PC-3 (cell line): ENCODE data around the gene ZDHHC8. TPM values are rescaled to one million over a fixed set of nuclear protein-coding genes. Genes with fewer than 3 reads are reported as not detected.

Experiments
- ATAC-seq: fragments of 200-7000 bp; cut with Tn5 transposase; 2 replicates; pipeline ENCODE4 v1.9.1; 2020; ENCODE audit warnings: mild to moderate bottlenecking, moderate library complexity
- BruUV-seq: library from RNA; stranded (reverse); fragments of 400-500 nt; replicated peaks from 2 replicates; lab custom pipeline; 2021; lab: Mats Ljungman, UMichigan
- CTCF ChIA-PET: fragments of 300-600 bp; sonication (Branson Sonifier 250); formaldehyde crosslinking; loops from one replicate; lab custom pipeline; 2022; ENCODE audit warnings: antibody characterized with exemption; lab: Charles Lee
- POLR2A ChIA-PET: fragments of 300-600 bp; sonication (Branson Sonifier 250); formaldehyde crosslinking; loops from one replicate; lab custom pipeline; 2022; ENCODE audit warnings: antibody characterized with exemption; ENCODE audit not compliant: unreplicated experiment; lab: Charles Lee
- DNase-seq: peaks from one replicate; pipeline ENCODE4 v3.0.0-alpha.2; 2015
- H2AFZ ChIP-seq: fragments of 300-600 bp; sonication (generic); 2 replicates; pipeline ENCODE4 v1.6.0; 2016; ENCODE audit warnings: antibody characterized with exemption, low read length
- H3F3A ChIP-seq: fragments of 300-600 bp; sonication (generic); one replicate; pipeline ENCODE4 v1.6.0; 2017; ENCODE audit warnings: antibody characterized with exemption, low read length, control low read depth, mild to moderate bottlenecking; ENCODE audit not compliant: unreplicated experiment
- H3K27ac ChIP-seq: fragments of 300-600 bp; sonication (generic); 2 replicates; pipeline ENCODE4 v1.5.1; 2016; ENCODE audit warnings: mild to moderate bottlenecking, low read length
- H3K27me3 ChIP-seq: fragments of 300-600 bp; sonication (generic); 2 replicates; pipeline ENCODE4 v1.6.1; 2016; ENCODE audit warnings: low read length, mixed read lengths
- H3K36me3 ChIP-seq: fragments of 300-600 bp; sonication (generic); 2 replicates; pipeline ENCODE4 v1.6.1; 2016; ENCODE audit warnings: low read depth, mixed run types, low read length, mixed read lengths
- H3K4me1 ChIP-seq: fragments of 300-600 bp; sonication (generic); 2 replicates; pipeline ENCODE4 v1.5.1; 2016; ENCODE audit warnings: low read length; ENCODE audit not compliant: insufficient read depth
- H3K4me2 ChIP-seq: fragments of 300-600 bp; sonication (generic); 2 replicates; pipeline ENCODE4 v1.6.0; 2016; ENCODE audit warnings: low read length
- H3K4me3 ChIP-seq: fragments of 300-600 bp; sonication (generic); 2 replicates; pipeline ENCODE4 v1.5.1; 2016; ENCODE audit warnings: mild to moderate bottlenecking, low read length, mixed read lengths
- H3K79me2 ChIP-seq: fragments of 300-600 bp; sonication (generic); 2 replicates; pipeline ENCODE4 v1.6.1; 2017; ENCODE audit warnings: low read length, mixed read lengths
- H3K9ac ChIP-seq: fragments of 300-600 bp; sonication (generic); 2 replicates; pipeline ENCODE4 v1.6.0; 2016; ENCODE audit warnings: mild to moderate bottlenecking, low read length
- H3K9me2 ChIP-seq: fragments of 300-600 bp; sonication (generic); replicated peaks from 2 replicates; pipeline ENCODE4 v1.6.1; 2016; ENCODE audit warnings: mixed run types, low read length, mixed read lengths
- H3K9me3 ChIP-seq: fragments of 300-600 bp; sonication (generic); 2 replicates; pipeline ENCODE4 v1.6.1; 2016; ENCODE audit warnings: low read length, mixed read lengths
- H4K20me1 ChIP-seq: fragments of 300-600 bp; sonication (generic); 2 replicates; pipeline ENCODE4 v1.6.1; 2016; ENCODE audit warnings: low read length, mixed read lengths
- EZH2 ChIP-seq: fragments of 300-600 bp; sonication (generic); IDR thresholded peaks from one replicate; pipeline ENCODE4 v1.6.1; 2017; ENCODE audit warnings: antibody characterized with exemption, mild to moderate bottlenecking, low read length; ENCODE audit not compliant: unreplicated experiment
- EZH2phosphoT487 ChIP-seq: fragments of 300-600 bp; sonication (generic); IDR thresholded peaks from 2 replicates; pipeline ENCODE4 v1.6.1; 2018; ENCODE audit warnings: mild to moderate bottlenecking, antibody characterized with exemption, low read length, borderline replicate concordance
- intact Hi-C: fragments of 100-400 bp; cut with micrococcal nuclease; formaldehyde crosslinking; loops from 2 replicates; pipeline ENCODE4 v1.9.0; 2023
- total RNA-seq: library from RNA; depleted of rRNA; stranded (reverse); fragments of >200 nt; gene quantifications from 2 replicates; pipeline ENCODE4 v1.2.3, GENCODE V29; 2014
- TF ChIP-seq, protein P1 (sequence below): fragments of 300-600 bp; sonication (generic); conservative IDR thresholded peaks from 2 replicates; pipeline ENCODE4 v1.5.1; 2017; ENCODE audit warnings: antibody characterized with exemption, low read depth, mild to moderate bottlenecking, low read length

Gene ZDHHC8
- total RNA-seq, 1 experiment from 2014 or later: 24.6 TPM

DNA sequence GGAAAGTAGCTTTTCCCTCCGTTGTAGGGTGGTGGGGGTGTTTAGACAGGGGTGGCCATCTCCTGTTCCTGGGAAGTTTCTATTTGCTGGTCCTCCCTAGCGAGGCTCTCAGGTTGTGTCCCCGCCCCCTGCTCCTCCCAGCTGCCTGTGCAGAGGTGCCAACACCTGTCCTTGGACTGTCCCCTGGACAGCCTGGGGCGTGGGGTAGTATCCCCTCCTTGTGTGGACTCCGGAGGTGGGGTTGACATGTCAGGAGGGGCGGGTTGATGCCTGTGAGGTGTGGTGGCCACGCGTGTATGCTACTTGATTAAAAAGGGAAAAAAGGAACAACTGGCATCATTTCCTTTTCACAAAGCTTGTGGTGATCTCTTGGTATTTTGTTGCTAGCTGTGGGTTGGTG is 30.0 kb upstream of the ZDHHC8 start:
- intact Hi-C loops: no loop called here
- DNase-seq: no peak
- no peaks in the 10 kb centered on the region for H3K27me3 ChIP-seq
- no peak for TF ChIP-seq EZH2phosphoT487
- TF ChIP-seq, protein P1, sequence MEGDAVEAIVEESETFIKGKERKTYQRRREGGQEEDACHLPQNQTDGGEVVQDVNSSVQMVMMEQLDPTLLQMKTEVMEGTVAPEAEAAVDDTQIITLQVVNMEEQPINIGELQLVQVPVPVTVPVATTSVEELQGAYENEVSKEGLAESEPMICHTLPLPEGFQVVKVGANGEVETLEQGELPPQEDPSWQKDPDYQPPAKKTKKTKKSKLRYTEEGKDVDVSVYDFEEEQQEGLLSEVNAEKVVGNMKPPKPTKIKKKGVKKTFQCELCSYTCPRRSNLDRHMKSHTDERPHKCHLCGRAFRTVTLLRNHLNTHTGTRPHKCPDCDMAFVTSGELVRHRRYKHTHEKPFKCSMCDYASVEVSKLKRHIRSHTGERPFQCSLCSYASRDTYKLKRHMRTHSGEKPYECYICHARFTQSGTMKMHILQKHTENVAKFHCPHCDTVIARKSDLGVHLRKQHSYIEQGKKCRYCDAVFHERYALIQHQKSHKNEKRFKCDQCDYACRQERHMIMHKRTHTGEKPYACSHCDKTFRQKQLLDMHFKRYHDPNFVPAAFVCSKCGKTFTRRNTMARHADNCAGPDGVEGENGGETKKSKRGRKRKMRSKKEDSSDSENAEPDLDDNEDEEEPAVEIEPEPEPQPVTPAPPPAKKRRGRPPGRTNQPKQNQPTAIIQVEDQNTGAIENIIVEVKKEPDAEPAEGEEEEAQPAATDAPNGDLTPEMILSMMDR: no peak
- TF ChIP-seq EZH2: no peak
- no peak overlapping the region for H3K4me3 ChIP-seq
- BruUV-seq: no TSS peak
- H4K20me1 ChIP-seq: peaks cover 5% of the 10 kb centered on the region; the same call in 1 of the 2 replicates
- H3K79me2 ChIP-seq: peaks cover 20% of the 10 kb centered on the region
- CTCF ChIA-PET: no interaction called here
- no peaks in the 10 kb centered on the region for H3K4me1 ChIP-seq
- H3K4me2 ChIP-seq: no peak overlapping the region
- no peaks in the 10 kb centered on the region for H3K9me3 ChIP-seq
- no peak for ATAC-seq
- no peaks in the 10 kb centered on the region for H3F3A ChIP-seq
- H3K36me3 ChIP-seq: peaks cover 47% of the 10 kb centered on the region
- H3K27ac ChIP-seq: no peak overlapping the region
- POLR2A ChIA-PET: no interaction called here
- no peaks in the 10 kb centered on the region for H3K9me2 ChIP-seq
- no peak overlapping the region for H2AFZ ChIP-seq
- no peak overlapping the region for H3K9ac ChIP-seq

DNA sequence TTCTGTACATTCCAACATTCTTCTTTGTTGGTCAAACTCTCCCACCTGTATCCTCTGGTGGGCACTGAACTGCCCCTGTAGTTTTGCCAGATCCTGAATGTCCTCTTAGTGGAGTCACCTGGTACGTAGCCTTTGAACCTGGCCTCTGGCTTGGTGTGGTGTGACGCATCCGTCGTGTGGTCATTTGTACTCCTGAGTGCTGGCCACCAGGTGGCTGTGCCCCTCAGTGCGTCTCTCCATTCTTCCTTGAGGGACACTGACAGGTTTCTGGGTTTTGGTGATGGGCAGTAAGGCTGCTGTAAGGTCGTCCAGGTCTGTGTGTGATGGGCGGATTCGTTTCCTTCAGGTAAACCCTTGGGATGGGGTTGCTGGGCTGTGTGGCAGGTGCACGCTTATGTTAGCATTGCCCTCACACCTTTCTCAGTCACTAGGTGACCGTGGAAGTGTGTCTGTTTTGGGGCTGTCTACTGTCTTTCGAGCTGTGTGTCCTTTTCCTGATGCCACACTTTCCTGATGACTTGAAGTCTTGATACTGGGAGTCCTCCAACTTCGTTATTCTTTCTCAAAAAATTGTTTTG is 29.3 kb upstream of the ZDHHC8 start:
- peaks cover 40% of the 10 kb centered on the region for H3K36me3 ChIP-seq
- H3K9me2 ChIP-seq: no peaks in the 10 kb centered on the region
- DNase-seq: no peak

More for the DNA sequence above, 29.3 kb upstream of the ZDHHC8 start:
- no peak overlapping the region for H3K4me3 ChIP-seq
- ATAC-seq: no peak
- H3K9me3 ChIP-seq: no peaks in the 10 kb centered on the region
- H3K9ac ChIP-seq: no peak overlapping the region
- POLR2A ChIA-PET: no interaction called here
- no peaks in the 10 kb centered on the region for H3K27me3 ChIP-seq
- H4K20me1 ChIP-seq: no peaks in the 10 kb centered on the region
- CTCF ChIA-PET: no interaction called here
- intact Hi-C loops: no loop called here
- H3F3A ChIP-seq: no peaks in the 10 kb centered on the region
- BruUV-seq: no TSS peak
- H3K4me2 ChIP-seq: no peak overlapping the region
- peaks cover 20% of the 10 kb centered on the region for H3K79me2 ChIP-seq
- no peaks in the 10 kb centered on the region for H3K4me1 ChIP-seq
- no peak overlapping the region for H3K27ac ChIP-seq
- H2AFZ ChIP-seq: no peak overlapping the region
- no peak for TF ChIP-seq EZH2phosphoT487
- TF ChIP-seq, protein P1: no peak; the same call in 1 of the 2 replicates
- TF ChIP-seq EZH2: no peak
